Measurements from ENCODE around the gene IGLON5. TPM values are rescaled to one million over a fixed set of nuclear protein-coding genes. Genes with fewer than 3 reads are reported as not detected.
A peak's percentile ranks its signal among the peaks of the same experiment; 100 is the strongest.

Gene IGLON5
- polyA plus RNA-seq, 3 donors, result 3.7 to 5.2 (median 4.6) TPM

DNA sequence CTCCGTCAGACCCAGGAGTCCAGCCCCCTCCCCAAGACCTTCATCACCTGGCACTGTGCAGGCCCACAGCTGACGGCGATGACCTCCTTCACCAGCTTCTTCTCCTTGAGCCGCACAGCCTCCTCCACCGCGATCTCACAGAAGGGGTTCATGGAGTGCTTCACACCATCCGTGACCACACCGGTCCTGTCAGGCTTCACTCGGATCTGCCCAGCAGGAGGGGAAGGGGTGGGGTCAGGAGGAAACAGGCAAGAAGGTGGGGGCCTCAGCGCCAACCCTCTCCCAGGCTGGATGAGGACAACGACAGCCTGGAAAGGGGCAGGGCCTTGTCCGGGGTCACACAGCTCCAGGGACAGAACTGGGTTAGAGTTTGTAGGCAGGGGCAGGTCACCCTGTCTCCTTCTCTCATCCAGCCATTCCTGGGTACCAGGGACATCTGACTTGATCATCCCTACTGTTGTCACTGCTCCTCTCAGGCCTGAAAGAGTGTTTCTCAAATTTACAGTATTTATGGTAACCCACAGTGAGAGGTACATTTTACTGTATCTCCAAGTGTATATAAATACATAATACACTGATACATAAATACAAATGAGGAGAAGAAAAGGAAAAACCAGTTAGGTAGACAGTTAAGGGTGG, 42.8 kb downstream of the IGLON5 start:
- DNase-seq (ENCODE audit: extremely low read depth in 1 of 11, low read depth in 9 of 11, low spot score in 4 of 11), result peak in 3 of 11 donors; percentile 19 to 35 (median 30)

DNA sequence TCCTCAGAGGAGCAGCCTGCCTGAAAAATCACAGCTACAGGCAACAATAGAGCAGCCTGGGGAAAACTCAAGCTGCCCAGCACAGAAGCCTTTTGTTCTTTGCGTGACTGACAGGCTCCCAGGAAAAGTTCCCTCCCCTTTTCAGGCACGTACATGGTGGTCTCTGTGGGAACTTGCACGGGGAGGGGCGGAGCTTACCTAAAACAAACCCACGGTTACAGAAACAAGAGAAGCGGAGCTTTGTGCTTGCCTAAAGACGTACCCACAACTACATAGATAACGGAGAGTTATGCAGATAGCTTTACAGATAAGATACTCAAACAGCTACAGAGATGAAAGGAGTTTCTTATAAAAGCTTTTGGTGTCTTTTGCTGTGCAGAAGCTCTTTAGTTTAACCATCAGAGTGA, 43.3 kb downstream of the IGLON5 start:
- peak in 5 of 11 donors; percentile 34 to 64 (median 45) for DNase-seq (ENCODE audit: extremely low read depth in 1 of 11, low read depth in 9 of 11, low spot score in 4 of 11)

DNA sequence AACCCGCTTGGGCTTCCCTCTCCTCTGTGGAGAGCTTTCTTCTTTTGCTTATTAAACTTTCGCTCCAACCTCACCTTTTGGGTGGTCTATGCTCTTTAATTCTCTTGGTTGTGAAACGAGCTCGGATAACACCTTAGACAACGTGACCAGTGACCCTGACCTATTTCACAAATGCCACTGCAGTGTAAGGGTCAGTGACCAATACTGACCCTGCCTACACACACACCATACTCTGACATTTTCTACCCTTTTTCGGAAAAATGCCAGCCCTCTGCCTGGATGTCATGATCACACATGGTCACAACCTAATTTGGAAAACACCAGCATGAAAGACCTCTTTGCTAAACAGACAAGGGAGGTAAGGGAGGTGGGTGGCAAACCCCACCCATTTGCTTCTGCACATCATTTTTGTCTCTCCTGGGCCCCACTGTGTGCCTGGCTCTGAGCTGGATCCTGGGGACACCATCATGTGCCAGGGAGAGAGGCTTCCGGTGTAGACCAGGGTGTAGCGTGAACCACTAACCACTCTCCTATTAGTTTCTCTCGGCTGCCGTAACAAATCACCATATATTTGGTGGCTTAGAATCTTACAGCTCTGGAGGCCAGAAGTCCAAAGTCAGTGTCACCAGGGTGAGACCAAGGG, 44.8 kb downstream of the IGLON5 start:
- no peak for DNase-seq (ENCODE audit: extremely low read depth in 1 of 11, low read depth in 9 of 11, low spot score in 4 of 11)

DNA sequence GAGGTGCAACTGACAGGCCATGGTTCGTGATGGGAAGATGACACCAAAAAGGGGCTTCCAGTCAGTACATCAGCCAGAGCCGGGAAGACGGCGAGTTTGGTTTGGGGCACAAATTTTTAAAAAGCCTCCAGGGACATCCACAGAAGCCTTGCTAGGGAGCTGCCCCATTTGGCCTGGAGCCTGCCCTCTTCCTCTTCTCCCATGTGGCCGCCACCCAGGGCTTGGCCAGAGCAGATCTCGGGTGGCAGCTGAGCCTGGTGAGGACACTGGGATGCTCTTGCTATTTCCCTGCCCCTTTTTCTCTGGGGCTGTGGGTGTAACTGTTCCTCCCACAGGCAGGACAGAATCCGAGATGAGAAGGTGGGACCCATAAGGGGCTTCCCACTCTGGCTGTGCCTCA, 46.5 kb downstream of the IGLON5 start:
- no peak for DNase-seq (ENCODE audit: extremely low read depth in 1 of 11, low read depth in 9 of 11, low spot score in 4 of 11)

DNA sequence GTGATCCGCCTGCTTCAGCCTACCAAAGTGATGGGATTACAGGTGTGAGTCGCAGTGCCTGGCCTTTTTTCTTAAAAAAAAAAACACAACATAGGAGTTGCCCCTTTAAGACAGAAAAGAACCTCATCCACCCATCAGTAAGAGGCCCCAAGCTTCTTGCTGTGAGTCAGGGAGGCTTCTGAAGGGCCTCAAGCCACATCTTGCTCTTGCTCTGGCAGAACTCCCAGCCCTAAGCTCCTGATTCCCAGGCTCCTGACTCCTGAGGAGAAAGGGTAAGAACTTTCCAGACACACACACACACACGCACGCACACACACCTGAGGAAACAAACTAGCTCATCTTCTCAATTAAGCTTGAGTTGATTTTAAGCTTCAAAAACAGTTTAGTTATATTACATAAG, 47.9 kb downstream of the IGLON5 start:
- DNase-seq (ENCODE audit: extremely low read depth in 1 of 11, low read depth in 9 of 11, low spot score in 4 of 11), result no peak

DNA sequence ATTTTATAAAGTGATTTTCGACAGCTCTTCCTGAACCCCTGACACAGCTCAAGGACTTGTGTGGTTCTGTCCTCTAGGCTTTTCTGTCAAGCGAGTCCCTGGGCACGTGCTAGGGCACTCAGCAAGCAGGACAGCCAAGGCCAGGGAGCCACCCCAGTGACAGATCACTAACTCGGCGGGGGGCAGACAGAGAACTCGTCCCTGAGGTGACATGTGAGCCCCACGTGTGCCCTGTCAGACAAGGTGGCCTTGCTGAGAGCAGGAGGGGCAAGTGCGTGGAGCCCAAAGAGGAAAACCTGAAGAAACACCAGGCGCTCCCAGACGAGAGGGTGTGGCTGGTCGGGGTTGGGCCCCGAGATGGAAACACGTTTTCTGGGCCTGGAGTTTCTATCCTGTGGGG, 49.8 kb downstream of the IGLON5 start:
- DNase-seq (ENCODE audit: extremely low read depth in 1 of 11, low read depth in 9 of 11, low spot score in 4 of 11), result no peak

DNA sequence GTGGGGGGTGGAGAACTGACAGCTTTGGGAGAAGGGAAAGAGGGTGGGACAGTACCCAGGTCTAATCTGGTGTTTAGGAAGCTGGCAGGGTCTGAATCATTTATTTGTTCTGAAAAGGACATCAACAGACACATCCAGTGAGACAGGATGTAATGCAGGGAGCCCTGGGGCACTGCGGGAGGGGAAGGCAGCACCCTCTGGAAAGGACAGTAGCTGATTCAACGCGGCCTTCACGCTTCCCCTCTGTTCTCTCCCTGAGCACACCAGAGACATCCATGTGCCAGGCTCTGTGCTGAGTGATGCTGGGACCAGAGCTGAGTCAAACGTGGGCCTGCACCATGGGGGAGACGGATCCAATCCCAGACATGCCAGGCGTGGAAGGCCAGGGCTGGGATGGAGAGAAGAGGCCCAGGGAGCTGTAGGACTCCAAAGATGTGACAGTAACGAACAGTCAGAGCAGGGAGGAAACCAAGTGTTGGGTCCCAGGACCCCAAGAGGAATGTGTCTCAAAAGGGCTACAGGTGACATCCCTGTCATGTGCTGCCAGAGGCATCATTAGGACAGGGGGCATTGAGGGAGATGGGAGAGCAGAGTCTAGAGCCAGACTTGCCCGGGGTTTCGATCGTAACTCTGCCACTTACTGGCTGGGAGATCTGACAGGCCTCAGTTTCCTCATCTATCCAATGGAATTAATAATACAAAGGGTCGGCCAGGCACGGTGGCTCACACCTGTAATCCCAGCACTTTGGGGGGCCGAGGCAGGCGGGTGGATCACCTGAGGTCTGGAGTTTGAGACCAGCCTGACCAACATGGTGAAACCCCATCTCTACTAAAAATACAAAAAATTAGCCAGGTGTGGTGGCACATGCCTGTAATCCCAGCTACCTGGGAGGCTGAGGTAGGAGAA, 53.0 kb downstream of the IGLON5 start:
- no peak for DNase-seq (ENCODE audit: extremely low read depth in 1 of 11, low read depth in 9 of 11, low spot score in 4 of 11)

DNA sequence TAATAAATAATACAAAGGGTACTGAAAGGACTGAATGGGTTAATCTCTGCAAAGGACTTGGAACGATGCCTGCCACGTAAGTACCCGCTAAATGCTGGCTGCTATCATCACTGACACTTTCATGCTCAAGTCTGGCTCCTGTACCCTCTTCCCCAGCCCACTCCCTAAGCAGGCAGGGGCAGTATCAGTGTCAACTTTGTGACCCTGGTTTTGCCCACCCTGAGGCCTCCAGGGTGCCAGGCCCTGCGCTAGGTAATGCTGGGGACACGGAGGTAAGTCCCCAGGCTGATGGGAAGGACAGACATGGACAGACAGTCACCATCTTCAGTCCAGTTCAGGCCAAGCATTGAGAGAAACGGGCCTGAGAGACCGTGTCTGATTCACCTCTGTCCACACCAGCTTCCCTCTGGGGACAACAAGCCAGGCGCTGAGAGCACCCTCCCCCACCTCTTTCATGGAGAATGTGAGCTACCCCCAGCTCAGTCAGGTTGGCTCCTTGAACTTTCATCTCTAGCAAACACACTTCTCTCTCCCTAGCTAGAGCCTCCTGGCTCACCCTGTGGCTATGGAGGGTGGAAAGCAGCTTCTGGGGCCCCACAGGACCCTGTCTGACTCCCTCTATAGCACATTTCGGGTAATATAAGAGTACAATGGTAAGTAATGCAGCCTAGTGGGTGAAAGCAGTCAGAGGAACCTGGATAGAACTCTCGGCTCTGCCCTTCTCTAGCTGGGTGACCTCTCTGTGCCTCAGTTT, 53.9 kb downstream of the IGLON5 start:
- peak in 2 of 11 donors; percentile 19 to 35 for DNase-seq (ENCODE audit: extremely low read depth in 1 of 11, low read depth in 9 of 11, low spot score in 4 of 11)

DNA sequence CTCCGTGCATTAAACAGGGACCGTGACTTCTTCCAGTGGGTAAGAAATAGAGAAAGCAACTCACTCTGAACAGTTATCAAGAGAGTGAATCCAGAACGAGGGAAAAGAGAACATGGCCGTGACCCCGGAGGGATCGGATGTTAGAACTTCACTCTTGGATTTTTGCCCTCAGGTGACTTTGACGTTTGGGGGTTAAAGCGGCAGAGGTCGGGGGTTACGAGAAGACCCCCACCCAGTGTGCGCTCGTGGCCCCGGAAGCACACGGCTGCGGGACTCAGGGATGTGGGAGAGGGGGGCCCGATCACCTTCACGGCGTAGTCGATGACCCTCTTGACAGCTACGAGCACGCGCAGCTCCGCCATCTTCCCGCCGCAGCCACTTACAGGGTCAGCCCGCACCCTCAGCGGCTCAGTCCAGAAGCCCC, 54.5 kb downstream of the IGLON5 start, which contains the start of gene ETFB:
Gene ETFB, minus strand, starts transcription at position 424 of the 424 bp plus-strand sequence. Its CDS starts 62 bp downstream, at position 362.
- DNase-seq (ENCODE audit: extremely low read depth in 1 of 11, low read depth in 9 of 11, low spot score in 4 of 11), result no peak

DNA sequence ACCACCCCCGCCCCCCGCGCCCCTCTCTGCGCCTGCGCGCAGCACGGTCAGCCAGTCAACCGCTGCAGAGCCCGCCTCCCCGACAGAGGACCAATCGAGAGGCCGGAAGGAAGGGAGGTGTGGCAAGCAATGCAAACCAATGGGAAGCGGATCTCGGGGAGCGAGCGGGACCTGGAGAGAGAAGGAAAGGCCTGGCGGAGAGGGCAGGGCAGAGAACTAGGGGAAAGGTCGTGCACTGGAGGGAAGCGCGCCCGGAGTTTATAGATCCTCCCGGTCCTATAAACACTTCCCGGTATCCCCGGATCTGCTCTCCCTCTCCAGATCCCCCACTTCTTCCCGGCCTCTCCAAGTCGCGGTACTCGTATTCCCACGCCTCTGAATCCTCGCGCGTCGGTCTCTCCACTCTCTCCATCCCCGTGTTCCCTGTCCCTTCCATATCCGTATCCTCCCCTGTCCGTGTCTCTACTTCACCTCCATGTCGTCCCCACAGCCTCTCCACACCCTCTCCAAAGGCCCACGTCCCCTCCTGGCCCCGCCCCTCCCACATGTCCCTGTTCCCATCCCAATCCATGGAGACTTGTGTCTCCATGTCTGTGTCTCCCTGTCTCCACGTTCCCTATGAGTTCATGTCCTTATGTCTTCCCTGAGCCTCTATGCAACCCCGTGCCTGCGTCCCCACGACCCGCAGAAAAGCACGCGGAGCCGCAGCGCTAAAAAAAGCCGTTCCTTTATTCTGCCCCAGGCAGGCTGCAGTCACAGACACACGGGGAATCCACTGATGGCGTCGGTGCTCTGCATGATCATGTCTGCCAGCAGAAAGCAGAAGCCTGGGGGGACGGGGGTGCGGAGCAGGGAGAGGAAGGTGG, 55.2 kb downstream of the IGLON5 start:
- peak; percentile 86 to 98 (median 96) for DNase-seq (ENCODE audit: extremely low read depth in 1 of 11, low read depth in 9 of 11, low spot score in 4 of 11)

DNA sequence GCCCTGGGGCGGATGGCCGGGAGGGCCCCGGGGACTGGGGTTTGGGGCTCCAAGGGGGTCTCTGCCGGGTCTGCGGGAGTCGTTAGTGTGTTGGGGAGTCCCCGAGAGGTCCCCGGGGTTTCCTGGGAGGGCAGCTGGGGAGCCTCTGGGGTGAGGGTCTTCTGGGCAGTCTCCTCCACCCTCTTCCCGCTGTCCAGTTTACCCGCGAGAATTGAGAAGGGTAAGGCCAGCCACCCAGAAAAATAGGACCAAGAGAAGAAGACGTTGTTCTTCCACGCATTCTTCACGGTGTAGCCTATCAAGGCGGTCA, 55.8 kb downstream of the IGLON5 start:
- no peak for DNase-seq (ENCODE audit: extremely low read depth in 1 of 11, low read depth in 9 of 11, low spot score in 4 of 11)

DNA sequence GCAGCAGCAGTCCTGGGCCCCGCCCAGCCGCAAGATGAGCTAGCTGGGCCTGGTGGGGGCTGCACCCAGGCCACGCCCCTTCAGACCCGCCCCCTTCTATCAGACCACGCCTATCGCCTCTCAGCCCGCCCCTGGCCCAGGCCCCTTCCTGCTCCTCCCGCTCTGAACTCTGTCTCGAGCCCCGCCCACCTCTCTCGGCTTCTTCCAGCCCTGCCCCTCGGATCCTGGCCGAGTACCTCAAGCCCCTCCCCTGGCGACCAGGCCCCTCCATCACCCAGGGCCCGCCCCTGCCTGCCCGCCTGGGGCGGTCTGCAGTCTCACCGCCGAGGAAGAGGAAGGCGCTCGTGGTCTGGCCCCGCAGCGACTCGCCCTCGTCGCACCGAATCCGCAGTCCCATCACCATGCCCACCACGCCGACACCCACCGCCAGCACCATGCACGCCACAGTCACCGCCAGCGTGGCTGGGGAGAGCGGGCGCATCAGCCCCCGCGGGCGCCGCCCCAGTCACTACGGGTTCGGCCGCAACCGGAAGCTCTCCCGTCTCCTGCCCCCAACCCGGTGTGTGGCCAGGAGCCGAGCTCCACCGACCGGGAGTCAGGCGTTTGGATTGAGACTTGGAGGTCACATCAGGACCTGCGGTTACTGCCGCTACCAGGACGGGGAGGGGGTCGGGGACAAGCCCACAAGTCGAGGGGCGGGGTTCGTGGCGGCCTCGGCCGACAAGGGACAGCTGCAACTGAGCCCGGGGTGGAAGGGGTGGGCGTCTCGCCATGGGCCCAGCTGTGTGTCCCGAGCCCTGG, 56.3 kb downstream of the IGLON5 start:
- DNase-seq (ENCODE audit: extremely low read depth in 1 of 11, low read depth in 9 of 11, low spot score in 4 of 11), result peak; percentile 90 to 99 (median 96)

DNA sequence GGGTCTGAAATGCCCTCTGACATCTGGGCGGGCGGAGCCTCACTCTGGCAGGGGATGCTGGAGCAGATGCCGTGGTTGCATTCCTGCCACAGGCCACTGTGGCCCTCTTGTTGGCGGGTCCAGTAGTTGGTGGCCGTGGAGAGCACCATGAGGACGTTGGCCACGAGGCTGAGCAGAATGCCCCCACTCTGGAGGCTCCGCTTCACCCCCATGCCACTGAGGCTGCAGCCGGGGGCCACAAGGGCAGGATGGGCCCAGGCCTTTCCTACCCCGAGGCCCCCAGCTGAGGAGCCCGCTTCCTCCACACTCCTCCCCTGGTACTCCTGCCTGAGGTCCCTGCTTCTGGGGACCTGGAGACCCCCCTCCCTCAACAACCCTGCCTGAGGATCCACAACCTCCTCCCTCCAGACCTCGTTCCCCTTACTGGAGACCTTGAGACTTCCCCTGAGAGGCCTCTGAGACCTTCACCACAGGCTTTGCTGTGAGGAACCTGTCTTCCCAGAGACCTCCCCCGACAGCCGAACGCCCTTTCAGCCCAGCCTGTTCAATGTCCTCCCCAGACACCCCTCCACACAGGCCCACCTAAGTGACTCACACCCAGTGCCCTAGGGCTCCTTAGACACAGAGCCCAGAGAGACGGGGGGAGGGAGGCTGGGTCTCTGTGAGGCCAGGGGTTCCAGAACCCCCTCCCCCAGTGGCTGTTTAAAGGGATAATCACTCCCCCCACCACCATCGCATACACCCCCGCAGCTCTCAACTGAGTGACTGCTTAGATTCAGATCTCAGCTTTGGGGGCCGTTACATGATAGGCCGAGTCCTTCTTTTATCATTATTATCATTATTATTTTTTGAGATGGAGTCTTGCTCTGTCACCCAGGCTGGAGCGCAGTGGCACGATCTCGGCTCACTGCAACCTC, 57.2 kb downstream of the IGLON5 start, which contains the start of gene CLDND2:
Gene CLDND2, minus strand, starts transcription at position 638 of the 917 bp plus-strand sequence. Its CDS starts 426 bp downstream, at position 212.
- no peak for DNase-seq (ENCODE audit: extremely low read depth in 1 of 11, low read depth in 9 of 11, low spot score in 4 of 11)

DNA sequence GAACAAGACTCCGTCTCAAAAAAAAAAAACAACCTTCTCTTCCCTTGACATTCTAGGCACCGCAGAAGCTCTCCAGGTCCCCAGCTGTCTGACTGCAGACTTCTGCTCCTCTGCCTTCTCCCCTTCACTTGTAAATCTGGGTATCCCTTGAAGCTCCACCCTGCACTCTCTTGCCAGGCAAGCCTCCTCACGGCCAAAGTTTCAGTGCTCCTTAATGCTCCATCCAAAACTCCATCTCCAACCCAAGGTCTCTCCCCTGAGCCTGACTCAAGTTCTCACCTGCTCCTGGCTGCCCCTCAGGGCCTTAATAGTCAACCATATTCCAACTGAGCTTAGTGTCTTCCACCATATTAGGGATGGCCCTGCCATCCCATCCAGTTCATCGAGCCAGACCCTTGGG, 58.8 kb downstream of the IGLON5 start:
- DNase-seq (ENCODE audit: extremely low read depth in 1 of 11, low read depth in 9 of 11, low spot score in 4 of 11), result no peak

DNA sequence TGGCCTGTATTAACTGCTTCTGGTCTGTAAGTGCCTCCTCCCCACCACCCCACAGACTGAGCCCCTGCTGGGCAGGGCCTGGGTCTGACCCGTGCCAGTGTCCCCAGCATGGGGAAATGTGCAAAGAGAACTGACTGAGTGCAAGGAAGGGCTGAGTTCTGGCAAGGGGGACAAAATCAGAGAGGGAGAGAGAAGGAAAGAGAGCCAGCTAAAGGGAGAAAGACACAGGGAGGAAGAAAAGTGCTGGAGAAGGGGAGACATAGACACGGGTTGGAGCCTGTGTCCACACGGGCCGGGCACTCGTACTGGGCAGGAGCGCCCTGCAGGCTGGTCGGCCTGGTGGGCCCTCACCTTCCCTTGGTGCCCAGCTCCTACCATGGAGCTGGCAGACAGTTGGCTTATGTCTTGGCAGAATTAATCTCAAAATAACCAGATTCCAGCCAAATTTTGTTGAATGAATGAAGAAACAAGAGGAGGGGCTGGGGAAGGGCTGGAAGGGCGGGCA, 59.8 kb downstream of the IGLON5 start:
- DNase-seq (ENCODE audit: extremely low read depth in 1 of 11, low read depth in 9 of 11, low spot score in 4 of 11), result no peak

DNA sequence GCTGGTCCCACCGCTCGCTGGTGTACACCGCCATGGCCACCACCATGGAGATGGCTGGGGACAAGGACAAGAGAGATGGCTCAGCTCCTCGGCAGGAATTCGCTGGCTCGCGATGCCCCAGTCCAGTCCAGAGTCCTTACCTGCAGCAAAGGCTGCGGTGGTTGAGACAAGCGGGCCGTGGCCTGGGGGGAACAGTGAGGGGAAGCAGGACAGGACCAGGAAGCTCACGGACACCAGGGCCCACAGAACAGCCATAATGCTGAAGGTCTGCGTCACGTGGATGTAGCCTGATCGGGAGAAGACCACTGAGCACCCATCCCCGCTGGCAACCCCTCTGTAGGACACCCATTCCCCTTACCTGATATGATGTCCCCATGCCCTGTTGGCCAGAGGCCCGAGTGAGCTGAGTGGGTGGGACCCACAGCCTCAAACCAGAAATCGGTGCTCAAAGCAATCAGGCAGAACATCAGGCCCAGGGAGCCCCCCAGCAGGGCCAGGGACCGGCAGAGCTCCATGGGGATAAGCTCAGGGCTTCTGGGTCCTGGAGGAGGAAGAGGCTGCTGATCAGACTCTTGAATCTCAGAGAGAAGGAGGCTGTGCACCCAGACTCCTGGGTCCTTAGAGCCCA, 60.7 kb downstream of the IGLON5 start:
- no peak for DNase-seq (ENCODE audit: extremely low read depth in 1 of 11, low read depth in 9 of 11, low spot score in 4 of 11)
